K562 (cell line): ENCODE results near the gene DDX5. TPM values are rescaled to one million over a fixed set of nuclear protein-coding genes. Genes with fewer than 3 reads are reported as not detected.

Experiments
- ATAC-seq: fragments of 200-7000 bp; cut with Tn5 transposase; 3 replicates; pipeline ENCODE4 v1.9.1; 2020; ENCODE audit warnings: moderate library complexity
- BruUV-seq: library from RNA; stranded (reverse); fragments of 400-500 nt; replicated peaks from 2 replicates; lab custom pipeline; 2021; lab: Mats Ljungman, UMichigan
- CTCF ChIA-PET: fragments of 300-600 bp; formaldehyde crosslinking; extraction: SDS; loops from one replicate; lab custom pipeline; 2021; ENCODE audit warnings: low intra/inter-chr PET ratio; lab: Yijun Ruan, JAX
- POLR2A ChIA-PET: fragments of 300-600, 350-650 bp; sonication (Branson Sonifier 250); formaldehyde crosslinking; extraction: SDS; loops from one replicate; lab custom pipeline; 2021; ENCODE audit warnings: antibody characterized with exemption, inconsistent platforms; lab: Yijun Ruan, JAX
- DNase-seq, 4 experiments: peaks; one replicate each; pipeline versions ENCODE4 v3.0.0 to v3.0.0-alpha.2; 2011 to 2018; ENCODE audit warnings: low spot score in 3 of 4, mixed read lengths in 3 of 4; ENCODE audit errors: extremely low read depth in 1 of 4
- FAIRE-seq: peaks from 2 replicates; lab custom pipeline; 2011; peaks lifted over from hg19 to GRCh38; lab: Jason Lieb, UNC
- H2AFZ ChIP-seq: 2 replicates; pipeline ENCODE4 v1.6.0; 2011; ENCODE audit warnings: low read depth, low read length, control low read depth, inconsistent platforms
- H3K27ac ChIP-seq: fragments of 200-600 bp; 3 replicates; pipeline ENCODE4 v1.8.0; 2011; ENCODE audit warnings: low read depth, mild to moderate bottlenecking, control low read depth, inconsistent platforms, low read length, moderate library complexity, mixed read lengths; ENCODE audit errors: extremely low read depth
- H3K27me3 ChIP-seq, 2 experiments: fragments of 300-600 bp in 1 of 2; 2 replicates in 1 of 2; 3 replicates in 1 of 2; pipeline versions ENCODE4 v1.6.0 to v1.8.0; 2011; ENCODE audit warnings: inconsistent platforms in 2 of 2, low read length in 2 of 2, mild to moderate bottlenecking in 1 of 2, mixed read lengths in 1 of 2, moderate library complexity in 1 of 2; ENCODE audit not compliant: control insufficient read depth in 2 of 2, insufficient read depth in 2 of 2
- H3K36me3 ChIP-seq: fragments of 300-600 bp; 3 replicates; pipeline ENCODE4 v1.8.0; 2011; ENCODE audit warnings: mild to moderate bottlenecking, low read length, inconsistent platforms; ENCODE audit not compliant: control insufficient read depth, insufficient read depth
- H3K4me1 ChIP-seq, 2 experiments: fragments of 200-600 bp in 1 of 2; replicated peaks in 1 of 2; 2 replicates in 1 of 2; 3 replicates in 1 of 2; pipeline versions ENCODE4 v1.5.1 to v1.8.0; 2011; ENCODE audit warnings: inconsistent platforms in 2 of 2, low read length in 2 of 2, mild to moderate bottlenecking in 1 of 2, mixed read lengths in 1 of 2, moderate library complexity in 1 of 2; ENCODE audit not compliant: control insufficient read depth in 2 of 2, insufficient read depth in 2 of 2
- H3K4me2 ChIP-seq: 2 replicates; pipeline ENCODE4 v1.6.1; 2011; ENCODE audit warnings: low read length, control low read depth, inconsistent platforms, mixed read lengths; ENCODE audit not compliant: insufficient read depth
- H3K4me3 ChIP-seq: fragments of 200-600 bp; sonication (generic), shearing (Covaris generic); 2 replicates; pipeline ENCODE4 v1.5.1; 2016; ENCODE audit warnings: control low read depth, inconsistent platforms
- H3K79me2 ChIP-seq: fragments of 200-600 bp; 3 replicates; pipeline ENCODE4 v1.8.0; 2011; ENCODE audit warnings: low read length, inconsistent platforms; ENCODE audit not compliant: control insufficient read depth, insufficient read depth
- H3K9ac ChIP-seq, 2 experiments: 2 replicates each; pipeline versions ENCODE4 v1.6.0 to v1.6.1; 2011; ENCODE audit warnings: low read depth in 2 of 2, low read length in 2 of 2, control low read depth in 1 of 2, inconsistent platforms in 1 of 2, mild to moderate bottlenecking in 1 of 2, mixed read lengths in 1 of 2; ENCODE audit not compliant: insufficient read depth in 1 of 2
- H3K9me1 ChIP-seq: one replicate; pipeline ENCODE4 v1.6.0; 2011; ENCODE audit warnings: inconsistent platforms, mild to moderate bottlenecking, low read length, moderate library complexity; ENCODE audit not compliant: control insufficient read depth, insufficient read depth
- H3K9me3 ChIP-seq: replicated peaks from 2 replicates; pipeline ENCODE4 v1.5.1; 2011; ENCODE audit warnings: low read depth, low read length, inconsistent platforms; ENCODE audit not compliant: control insufficient read depth, insufficient read depth
- H4K20me1 ChIP-seq: replicated peaks from 2 replicates; pipeline ENCODE4 v1.6.1; 2011; ENCODE audit warnings: low read length, inconsistent platforms, mixed read lengths; ENCODE audit not compliant: control insufficient read depth, insufficient read depth
- EGR1 ChIP-seq: fragments of 450-650 bp; conservative IDR thresholded peaks from 2 replicates; pipeline ENCODE4 v1.6.1; 2017; ENCODE audit warnings: mild to moderate bottlenecking
- KLF16 ChIP-seq: IDR thresholded peaks from 2 replicates; pipeline ENCODE4 v1.6.1; 2016; ENCODE audit warnings: antibody characterized with exemption
- NFIC ChIP-seq: fragments of 450-650 bp; IDR thresholded peaks from 2 replicates; pipeline ENCODE4 v1.6.1; 2017; ENCODE audit warnings: mild to moderate bottlenecking, inconsistent platforms
- POLR2A ChIP-seq: fragments of 450-650 bp; conservative IDR thresholded peaks from 2 replicates; pipeline ENCODE4 v1.6.1; 2016
- SP1 ChIP-seq: sonication (generic); formaldehyde crosslinking; IDR thresholded peaks from 2 replicates; pipeline ENCODE4 v1.8.1; 2022; ENCODE audit warnings: mild to moderate bottlenecking, missing genetic modification reagents
- TARDBP ChIP-seq: fragments of 450-650 bp; IDR thresholded peaks from 2 replicates; pipeline ENCODE4 v1.6.1; 2016
- THRA ChIP-seq: fragments of 450-650 bp; IDR thresholded peaks from 2 replicates; pipeline ENCODE4 v1.6.1; 2017; ENCODE audit warnings: mild to moderate bottlenecking, moderate library complexity
- ZNF436 ChIP-seq: fragments of 250-450, 450-650 bp; sonication (Bioruptor Pico); formaldehyde crosslinking; IDR thresholded peaks from 2 replicates; pipeline ENCODE4 v1.7.0; 2020; ENCODE audit warnings: mild to moderate bottlenecking
- WGBS: fragments of 100-300 bp; shearing (Covaris generic); methylation state at CpG from one replicate; pipeline ENCODE4 v1.1.6; 2016; ENCODE audit warnings: low coverage, mixed read lengths; ENCODE audit not compliant: insufficient coverage; ENCODE audit errors: missing lambda C conversion rate; 5-methylcytosine and 5-hydroxymethylcytosine counted together
- in situ Hi-C: fragments of 300-500 bp; cut with MboI; formaldehyde crosslinking; loops from 4 replicates; pipeline ENCODE4 v1.15.0; 2018; ENCODE audit warnings: inconsistent platforms, mixed read lengths
- intact Hi-C: fragments of 100-400 bp; cut with micrococcal nuclease; formaldehyde crosslinking; loops from 2 replicates; pipeline ENCODE4 v1.14.2; 2022
- polyA plus RNA-seq, 8 experiments: library from polyadenylated mRNA; depleted of rRNA in 4 of 8; stranded (reverse) in 5 of 8; unstranded in 3 of 8; fragments of >200 nt; fragmentation: Nextera tagmentation in 2 of 8; fragmentation: Illumina TruSeq in 1 of 8; extraction: Ambion mirVana in 2 of 8; extraction: Trizol in 1 of 8; gene quantifications; 2 replicates each; pipeline versions ENCODE4 v1.2.1 to v1.2.3, GENCODE V29; 2011 to 2014; ENCODE audit warnings: inconsistent platforms in 1 of 8, missing spikeins in 1 of 8
- total RNA-seq, 7 experiments: library from RNA; depleted of rRNA in 6 of 7; stranded (reverse); fragments of >200 nt in 6 of 7; fragmentation: Illumina TruSeq in 2 of 7; extraction: Trizol in 2 of 7; gene quantifications; 2 replicates each; pipeline versions ENCODE4 v1.2.1 to v1.2.3, GENCODE V29; 2011 to 2021; ENCODE audit warnings: low replicate concordance in 1 of 7

Gene DDX5
- total and polyA plus RNA-seq, 9 of the 15 experiments (the other 6 are each of a cell fraction or from before 2014, with no cell fraction given): 306 to 1,639 (median 604) TPM

- Histone ChIP-seq H4K20me1 (peaks cover 23% of the 10 kb centered on the region), H3K4me3 (no peak overlapping the region), H3K79me2 (peaks cover 73% of the 10 kb centered on the region), H3K9me3 (no peaks in the 10 kb centered on the region), H3K4me1 (peaks cover 4 to 10% of the 10 kb centered on the region in 2 experiments; a peak in 3 of 5 replicates), H2AFZ (no peak overlapping the region), H3K27me3 (no peaks in the 10 kb centered on the region), H3K9me1 (no peaks in the 10 kb centered on the region), H3K4me2 (no peak overlapping the region), H3K27ac (no peak overlapping the region), H3K36me3 (peaks cover 73% of the 10 kb centered on the region), H3K9ac (no peak overlapping the region)
- BruUV-seq: no TSS peak
- DNase-seq: no peak
- in situ Hi-C loops (no loop called here), intact Hi-C loops (loop anchor here (5.0 to 10.0 kb wide), 2 partner anchors 88 to 226 kb away; no protein-coding TSS in a partner anchor)
- TF ChIP-seq NFIC (peak; percentile 40; the same call in 1 of the 2 replicates), EGR1 (no peak), KLF16 (no peak), THRA (no peak), TARDBP (no peak), SP1 (CRISPR knock-in tag) (no peak), ZNF436 (CRISPR knock-in tag) (no peak), POLR2A (0 out of 2 replicates have a peak, but pooled peaks have one; percentile 16)
- ChIA-PET POLR2A (interaction anchor here (1.0 kb wide), 1 partner anchor 10 kb away, joined by 3 read pairs; no protein-coding TSS in a partner anchor), CTCF (no interaction called here)
- WGBS: 92% methylated on average over 6 of the region's 6 CpGs
- no peak for FAIRE-seq
- ATAC-seq: no peak
Observed at GRCh38 chr17:64509179-64509578, 3.1 kb upstream of the DDX5 start.
